ENCODE results near the gene PDE1C.
A peak's percentile ranks its signal among the peaks of the same experiment; 100 is the strongest.

Gene PDE1C

GRCh38 chr7:31775556-31775955 lies 294.7 kb downstream of the PDE1C start:
- DNase-seq (ENCODE audit: low spot score): no peak

DNA sequence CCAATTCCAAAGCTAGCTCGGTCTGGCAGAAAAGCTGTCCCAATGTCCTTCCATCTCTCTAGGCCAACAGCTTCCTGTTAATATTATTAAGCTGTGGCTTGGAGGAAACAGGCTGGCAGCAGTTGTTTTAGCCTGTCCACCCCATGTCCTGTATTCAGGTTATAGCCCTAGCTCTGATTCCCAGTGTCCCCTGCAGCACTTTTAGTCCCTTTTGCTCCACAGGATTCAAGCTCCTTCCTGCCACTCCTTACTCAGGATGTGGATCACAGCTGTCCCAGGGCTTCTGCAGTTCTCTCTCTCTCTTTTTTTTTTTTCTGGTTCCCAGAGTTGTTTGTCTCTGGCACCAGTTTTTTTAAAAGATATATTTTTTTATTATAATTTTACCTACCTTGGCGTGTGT lies 298.0 kb downstream of the PDE1C start:
- DNase-seq (ENCODE audit: low spot score): no peak

GRCh38 chr7:31767686-31768358 lies 302.4 kb downstream of the PDE1C start:
- no peak for DNase-seq (ENCODE audit: low spot score)

GRCh38 chr7:31764462-31764861 lies 305.7 kb downstream of the PDE1C start:
- no peak for DNase-seq (ENCODE audit: low spot score)

- no peak for DNase-seq (ENCODE audit: low spot score)
Observed at GRCh38 chr7:31763548-31763947, 306.7 kb downstream of the PDE1C start.

GRCh38 chr7:31761646-31762045 lies 308.6 kb downstream of the PDE1C start:
- no peak for DNase-seq (ENCODE audit: low spot score)

GRCh38 chr7:31758755-31759154 lies 311.5 kb downstream of the PDE1C start:
- no peak for DNase-seq (ENCODE audit: low spot score)

GRCh38 chr7:31751726-31752125 lies 318.5 kb downstream of the PDE1C start:
- no peak for DNase-seq (ENCODE audit: low spot score)

GRCh38 chr7:31748084-31748483 lies 322.1 kb downstream of the PDE1C start:
- DNase-seq (ENCODE audit: low spot score): no peak

DNA sequence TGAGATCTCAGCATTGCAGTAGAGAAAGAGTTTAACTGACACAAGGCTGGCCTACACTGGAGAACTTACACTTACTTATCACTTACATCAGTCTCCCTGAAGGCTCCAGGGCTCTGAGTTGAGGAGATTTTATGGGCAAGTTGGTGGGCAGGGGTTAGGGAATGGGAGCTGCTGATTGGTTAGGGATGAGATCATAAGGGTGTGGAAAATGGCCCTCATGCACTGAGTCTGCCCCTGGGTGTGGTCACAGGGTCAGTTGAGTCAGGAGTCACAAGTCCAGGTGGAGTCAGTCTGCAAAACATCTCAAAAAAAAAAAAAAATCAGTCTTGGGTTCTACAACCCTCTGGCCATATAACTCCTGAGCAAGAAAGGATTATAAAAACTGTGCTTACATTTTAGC lies 322.7 kb downstream of the PDE1C start:
- no peak for DNase-seq (ENCODE audit: low spot score)

DNA sequence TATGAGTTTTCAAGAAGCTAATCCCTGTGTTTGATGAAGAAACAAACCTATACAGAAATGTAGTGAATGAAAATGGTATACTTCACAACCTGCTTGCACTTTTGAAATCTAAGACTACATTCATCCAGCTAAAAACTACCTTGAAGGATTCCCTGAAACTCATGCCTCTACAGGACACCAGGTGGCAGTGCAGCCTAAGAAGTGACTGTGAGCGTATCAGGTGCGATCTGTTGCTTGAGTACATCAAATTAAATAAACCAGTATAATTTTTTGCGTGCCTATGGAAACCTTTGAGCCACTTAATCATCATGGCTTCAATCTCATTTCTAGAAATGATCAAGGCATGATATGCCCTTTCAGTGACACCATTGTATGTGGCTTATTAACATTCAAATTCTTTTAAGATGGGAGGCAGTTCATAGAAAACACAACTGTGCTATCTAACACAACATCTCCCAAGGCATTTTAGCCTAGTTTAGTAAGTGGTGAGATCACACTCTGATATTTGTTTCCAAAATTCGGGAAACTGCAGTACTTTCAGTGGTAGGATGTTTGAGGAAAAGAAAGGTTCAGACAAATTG lies 325.8 kb downstream of the PDE1C start:
- peak; percentile 74 for DNase-seq (ENCODE audit: low spot score)

DNA sequence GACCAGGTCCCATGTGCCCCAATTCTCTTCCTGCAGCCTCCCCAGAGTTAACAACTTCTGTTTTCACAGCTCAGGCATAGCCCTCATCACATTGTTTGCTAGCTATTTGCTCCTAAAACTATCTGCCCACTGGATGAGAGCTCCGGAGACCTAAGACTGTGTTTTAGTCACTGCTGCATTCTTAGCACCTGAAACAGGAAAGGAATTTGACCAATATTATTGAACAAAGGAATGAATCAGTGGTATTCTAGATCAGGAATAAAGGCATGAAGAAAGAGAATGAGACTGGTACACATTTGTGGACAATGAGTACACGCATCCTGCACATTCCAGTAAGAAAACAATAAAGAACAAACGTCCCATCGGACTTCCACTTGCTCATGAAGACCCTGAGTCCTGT lies 328.4 kb downstream of the PDE1C start:
- DNase-seq (ENCODE audit: low spot score): no peak

- DNase-seq (ENCODE audit: low spot score): peak; percentile 71
Observed at GRCh38 chr7:31735991-31736982, 333.9 kb downstream of the PDE1C start.

DNA sequence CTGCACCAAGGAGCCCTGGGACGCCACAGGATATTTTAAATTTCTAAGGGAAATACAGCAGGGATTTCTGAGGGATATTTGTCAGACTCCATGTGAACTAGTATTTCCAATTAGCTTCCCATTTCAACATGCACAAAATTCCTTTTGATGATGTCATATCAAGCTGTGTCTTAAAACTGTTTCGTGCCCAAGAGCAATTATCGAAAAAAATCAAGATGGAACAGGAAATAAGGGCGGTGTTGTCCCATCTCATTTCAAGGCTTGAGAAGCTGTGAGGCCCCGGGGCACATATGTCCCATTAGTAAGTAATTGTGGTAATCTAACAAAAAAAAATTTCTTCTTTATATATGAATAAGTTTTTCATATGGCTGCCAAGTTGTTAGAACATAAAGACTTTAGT lies 335.8 kb downstream of the PDE1C start:
- DNase-seq (ENCODE audit: low spot score): no peak

GRCh38 chr7:31729195-31729804 lies 340.9 kb downstream of the PDE1C start:
- no peak for DNase-seq (ENCODE audit: low spot score)

DNA sequence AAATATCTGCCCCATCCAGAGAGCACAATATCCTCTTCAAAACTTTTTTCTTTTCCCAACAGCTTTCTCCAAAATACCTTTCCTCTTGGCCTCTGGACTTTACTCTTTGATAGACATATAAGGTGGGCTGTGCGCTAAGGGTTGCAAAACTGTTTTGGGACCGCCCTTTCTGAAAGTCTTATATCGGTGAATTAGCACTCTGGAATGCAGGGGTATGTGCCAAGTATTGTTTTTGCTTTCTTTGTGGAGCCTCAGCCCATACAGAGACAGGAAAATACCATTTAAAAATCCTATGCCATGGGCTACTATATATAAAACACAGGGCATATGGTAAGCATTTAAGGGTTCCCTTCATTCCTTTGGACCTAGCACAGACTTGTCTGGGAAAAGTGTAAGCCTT lies 345.5 kb downstream of the PDE1C start:
- DNase-seq (ENCODE audit: low spot score): no peak

DNA sequence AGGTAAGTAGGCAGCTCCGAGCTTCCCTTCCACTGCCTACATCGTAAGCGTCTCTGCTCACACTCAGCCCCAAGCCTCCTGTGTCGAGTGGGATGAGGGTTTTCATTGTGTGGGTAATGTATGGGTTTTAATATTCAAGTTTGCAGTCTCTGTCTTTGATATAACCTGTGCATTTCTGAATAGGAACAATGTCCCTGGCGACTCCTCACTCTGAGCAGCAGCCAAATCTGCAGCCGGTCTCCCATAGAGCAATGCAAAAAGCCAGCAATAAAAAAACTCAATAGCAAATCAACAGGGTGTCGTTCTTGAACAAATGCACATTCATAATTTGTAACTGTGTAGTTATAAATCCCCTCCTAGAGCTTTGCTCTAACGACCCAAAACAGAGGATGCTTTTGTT lies 349.8 kb downstream of the PDE1C start:
- no peak for DNase-seq (ENCODE audit: low spot score)

- DNase-seq (ENCODE audit: low spot score): no peak
Observed at GRCh38 chr7:31716355-31716754, 353.9 kb downstream of the PDE1C start.

DNA sequence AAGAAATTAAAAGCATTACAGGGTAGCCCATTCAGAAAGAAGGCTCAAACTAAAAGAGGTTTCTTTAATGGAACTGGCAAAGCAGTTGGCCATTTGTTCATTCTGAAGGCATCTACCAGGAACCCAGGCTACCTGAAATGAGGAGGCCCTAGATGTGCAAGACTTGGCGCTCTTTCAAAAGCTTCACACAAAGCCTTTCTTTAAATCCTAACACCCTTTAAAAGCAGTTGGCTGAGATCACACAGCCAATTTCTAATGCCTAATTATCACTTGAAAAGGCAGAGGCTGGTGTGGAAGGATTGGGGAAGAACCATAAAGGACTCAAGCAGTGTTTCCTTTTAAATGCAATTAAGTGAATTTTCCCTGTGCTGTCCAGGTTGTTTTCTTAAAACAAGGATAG lies 360.0 kb downstream of the PDE1C start:
- no peak for DNase-seq (ENCODE audit: low spot score)

DNA sequence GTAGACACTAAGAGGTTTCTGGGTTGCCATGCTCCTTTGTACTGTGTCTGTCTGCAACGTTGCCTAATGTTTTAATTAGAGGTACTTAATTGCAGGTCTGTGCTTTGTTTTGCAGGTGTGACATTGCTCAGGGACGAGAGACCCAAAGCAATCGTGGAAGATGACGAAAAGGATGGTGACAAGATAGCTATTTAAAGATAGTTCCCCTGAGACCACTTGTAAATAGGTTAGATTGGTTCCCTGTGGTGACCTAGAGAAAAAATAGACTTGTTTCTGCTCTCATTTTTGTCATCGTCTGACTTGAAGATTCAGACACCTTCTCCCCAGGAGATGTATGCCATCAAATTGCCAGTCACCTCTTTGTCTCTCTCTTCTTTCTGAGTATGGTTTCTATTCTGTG lies 363.1 kb downstream of the PDE1C start:
- no peak for DNase-seq (ENCODE audit: low spot score)

DNA sequence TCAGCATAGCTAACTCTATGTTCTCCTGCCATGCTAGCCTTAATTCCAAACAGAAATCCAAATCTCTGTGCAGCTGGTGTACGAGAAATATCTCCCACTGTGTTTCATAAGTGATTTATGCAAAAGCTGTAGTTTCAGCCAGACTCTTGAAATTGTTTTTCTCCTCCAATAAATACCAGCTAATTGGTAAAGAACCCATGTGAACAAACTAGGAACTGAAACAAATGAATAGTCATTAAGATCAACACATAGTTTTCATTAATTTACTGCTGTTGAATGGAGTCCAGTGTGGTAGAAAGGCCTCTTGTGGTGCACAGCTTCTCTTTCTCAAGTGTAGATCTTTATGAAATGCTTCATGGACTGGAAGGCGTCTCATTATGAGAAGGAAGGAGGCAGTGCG lies 364.8 kb downstream of the PDE1C start:
- DNase-seq (ENCODE audit: low spot score): no peak

- DNase-seq (ENCODE audit: low spot score): no peak
Observed at GRCh38 chr7:31702354-31702753, 367.9 kb downstream of the PDE1C start.

Data from putamen (tissue), 1 donor.